ENCODE results near the gene C1QC. TPM values are rescaled to one million over a fixed set of nuclear protein-coding genes. Genes with fewer than 3 reads are reported as not detected.

C1QC gene
- total RNA-seq, 4 donors from 2014 or later = 23.0 to 395 (median 169) TPM

DNA sequence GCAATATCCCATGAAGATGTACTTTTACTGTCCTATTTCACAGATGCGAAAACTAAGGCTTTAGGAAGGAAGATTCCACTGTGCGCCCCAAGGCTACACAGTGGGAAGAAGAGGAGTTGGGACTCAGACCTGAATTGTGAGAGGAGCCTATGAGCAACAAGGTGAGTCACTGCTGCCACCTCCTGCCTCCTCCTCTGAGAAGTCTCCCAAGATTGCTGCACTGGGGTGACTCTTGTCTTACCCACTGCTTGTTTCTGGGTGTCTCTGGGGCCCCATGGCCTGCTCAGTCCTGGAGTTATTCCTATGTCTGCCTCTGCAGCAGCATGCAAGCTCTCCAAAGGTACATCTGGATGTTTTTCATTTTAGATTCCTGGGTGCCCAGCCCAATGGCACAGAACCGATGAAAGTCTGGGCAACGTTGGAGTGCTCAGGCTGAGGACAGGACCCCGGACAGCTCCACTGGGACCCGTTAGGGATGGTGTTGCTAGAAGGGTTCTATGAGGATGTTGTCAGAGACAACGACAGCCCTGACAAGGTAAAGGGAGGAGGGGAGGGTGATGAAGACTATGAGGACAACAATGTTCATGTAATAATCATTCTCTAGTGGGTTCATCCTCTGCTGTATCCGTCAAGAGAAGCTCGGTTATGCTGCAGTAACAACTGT, 18.0 kb upstream of the C1QC start:
- H3K9me3 ChIP-seq = no peaks in the 10 kb centered on the region
- TF ChIP-seq EP300 (IDR thresholded peaks at IDR 0.05) = no peak
- no peak for TF ChIP-seq CTCF (IDR thresholded peaks at IDR 0.05)
- no peak for TF ChIP-seq POLR2AphosphoS5 (IDR thresholded peaks at IDR 0.05)
- TF ChIP-seq POLR2A (IDR thresholded peaks at IDR 0.05) = no peak
- no peak overlapping the region for H3K27ac ChIP-seq
- no peak for ATAC-seq
- no peaks in the 10 kb centered on the region for H3K36me3 ChIP-seq
- no peaks in the 10 kb centered on the region for H3K4me1 ChIP-seq
- peaks cover 94% of the 10 kb centered on the region for H3K27me3 ChIP-seq
- H3K4me3 ChIP-seq = no peak overlapping the region
- 0 to 33% methylated on average over 3 to 6 of the region's 9 CpGs for WGBS, 2 donors (ENCODE audit: low coverage in 1 of 2)

DNA sequence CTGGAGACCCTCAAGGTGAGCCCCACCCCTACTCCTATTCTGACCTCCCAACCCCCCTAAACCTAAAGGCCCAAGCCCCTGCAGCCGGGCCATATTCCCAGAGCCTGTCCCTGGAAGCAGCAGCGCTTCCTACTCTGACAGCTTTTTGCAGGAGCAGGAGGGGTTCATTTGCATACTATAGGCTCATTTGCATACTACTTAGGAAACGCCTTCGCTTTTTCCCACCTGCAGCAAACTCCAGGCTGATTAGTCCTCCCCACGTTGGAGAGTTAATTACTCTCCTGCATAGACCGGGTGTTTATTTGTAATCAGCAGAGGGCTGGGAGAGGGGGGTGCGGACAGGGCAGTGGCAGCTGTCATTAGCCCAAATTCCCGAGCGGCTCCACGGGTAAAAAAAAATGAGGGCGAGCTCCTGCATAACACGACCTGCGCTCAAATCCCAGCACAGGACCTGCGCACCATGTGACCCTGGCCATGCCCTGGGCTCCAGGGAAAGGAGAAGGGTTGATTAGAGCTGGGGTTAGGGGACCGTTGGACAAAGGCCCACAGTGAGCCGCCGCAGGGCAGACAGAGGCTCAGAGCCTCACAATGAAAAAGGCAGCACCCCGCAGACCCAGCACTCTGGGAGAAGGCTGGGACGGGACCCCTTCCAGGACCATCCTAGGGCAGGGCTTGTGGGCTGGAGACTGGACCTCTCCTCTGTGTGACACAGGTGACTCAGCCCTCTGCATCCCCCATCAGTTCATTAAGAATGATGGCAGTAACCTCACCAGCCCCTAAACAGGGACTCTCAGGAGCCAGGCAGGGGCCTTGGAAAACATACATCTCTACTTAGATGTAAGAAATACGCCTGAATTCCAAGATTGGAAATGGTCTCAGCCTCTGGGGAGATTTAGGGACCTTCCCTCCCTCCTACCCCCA, 16.9 kb upstream of the C1QC start:
- H3K9me3 ChIP-seq = no peaks in the 10 kb centered on the region
- H3K36me3 ChIP-seq = no peaks in the 10 kb centered on the region
- H3K4me1 ChIP-seq = no peaks in the 10 kb centered on the region
- peaks cover 83% of the 10 kb centered on the region for H3K27me3 ChIP-seq
- no peak for TF ChIP-seq POLR2AphosphoS5 (IDR thresholded peaks at IDR 0.05)
- TF ChIP-seq CTCF (IDR thresholded peaks at IDR 0.05) = no peak
- no peak for TF ChIP-seq POLR2A (IDR thresholded peaks at IDR 0.05)
- no peak overlapping the region for H3K27ac ChIP-seq
- 9% methylated on average over 14 of the region's 20 CpGs; no CpG with 5 or more reads in 1 of the 2 donors for WGBS, 2 donors (ENCODE audit: low coverage in 1 of 2)
- ATAC-seq = no peak
- no peak overlapping the region for H3K4me3 ChIP-seq

- no peaks in the 10 kb centered on the region for H3K4me1 ChIP-seq
- peaks cover 78% of the 10 kb centered on the region for H3K27me3 ChIP-seq
- H3K4me3 ChIP-seq = no peak overlapping the region
- 25% methylated on average over 1 of the region's 5 CpGs; no CpG with 5 or more reads in 1 of the 2 donors for WGBS, 2 donors (ENCODE audit: low coverage in 1 of 2)
- no peaks in the 10 kb centered on the region for H3K9me3 ChIP-seq
- no peaks in the 10 kb centered on the region for H3K36me3 ChIP-seq
- H3K27ac ChIP-seq = no peak overlapping the region
- TF ChIP-seq POLR2AphosphoS5 (IDR thresholded peaks at IDR 0.05) = no peak
- no peak for TF ChIP-seq CTCF (IDR thresholded peaks at IDR 0.05)
- TF ChIP-seq POLR2A (IDR thresholded peaks at IDR 0.05) = no peak
- TF ChIP-seq EP300 (IDR thresholded peaks at IDR 0.05) = no peak
- ATAC-seq = no peak
Observed at GRCh38 chr1:22627331-22627730, 16.1 kb upstream of the C1QC start.

- H3K27me3 ChIP-seq = peaks cover 75% of the 10 kb centered on the region
- H3K4me1 ChIP-seq = no peaks in the 10 kb centered on the region
- no peak overlapping the region for H3K4me3 ChIP-seq
- no peak for ATAC-seq
- H3K9me3 ChIP-seq = no peaks in the 10 kb centered on the region
- whole genome bisulfite sequencing, 2 donors (ENCODE audit: low coverage in 1 of 2) = 12 to 40% methylated on average over 4 to 10 of the region's 11 CpGs
- H3K27ac ChIP-seq = no peak overlapping the region
- H3K36me3 ChIP-seq = no peaks in the 10 kb centered on the region
- TF ChIP-seq POLR2A (IDR thresholded peaks at IDR 0.05) (no peak), POLR2AphosphoS5 (IDR thresholded peaks at IDR 0.05) (no peak), EP300 (IDR thresholded peaks at IDR 0.05) (no peak), CTCF (IDR thresholded peaks at IDR 0.05) (no peak)
Observed at GRCh38 chr1:22628698-22629444, 14.6 kb upstream of the C1QC start.
